Retinal pigment epithelial cell (primary cell): ENCODE data around the gene NAA60.
A peak's percentile ranks its signal among the peaks of the same experiment; 100 is the strongest.
"Not testable (repeated sequence)": the region's sequence is repeated elsewhere in the genome, so short reads cannot be mapped to it uniquely, and the experiment has no call there.

ENCODE experiments used
- DNase-seq: peaks from one replicate; pipeline ENCODE4 v3.0.0-alpha.2; 2010; ENCODE audit warnings: low read depth
- H3K4me3 ChIP-seq: 2 replicates; pipeline ENCODE4 v1.5.1; 2011; ENCODE audit warnings: mild to moderate bottlenecking, low read length, control low read depth, moderate library complexity
- CTCF ChIP-seq: conservative IDR thresholded peaks from 2 replicates; pipeline ENCODE4 v1.5.1; 2011; ENCODE audit warnings: low read depth, low read length, control low read depth, inconsistent platforms

The NAA60 gene

GRCh38 chr16:3498988-3499387, 55.5 kb downstream of the NAA60 start:
- H3K4me3 ChIP-seq = no peak overlapping the region
- TF ChIP-seq CTCF = no peak
- no peak for DNase-seq

- DNase-seq = not testable (repeated sequence)
- H3K4me3 ChIP-seq = peak overlapping the region; percentile 77
These were observed 57.9 kb downstream of the NAA60 start for GRCh38 chr16:3501412-3501761.

GRCh38 chr16:3501783-3502400, 58.4 kb downstream of the NAA60 start:
- H3K4me3 ChIP-seq = peak overlapping the region; percentile 77
- no peak for DNase-seq
- TF ChIP-seq CTCF = no peak

GRCh38 chr16:3503523-3503922, 60.0 kb downstream of the NAA60 start:
- no peak overlapping the region for H3K4me3 ChIP-seq
- no peak for DNase-seq
- no peak for TF ChIP-seq CTCF

GRCh38 chr16:3508736-3509135, 65.3 kb downstream of the NAA60 start:
- TF ChIP-seq CTCF = no peak
- DNase-seq = no peak
- no peak overlapping the region for H3K4me3 ChIP-seq

- H3K4me3 ChIP-seq = no peak overlapping the region
- no peak for DNase-seq
- TF ChIP-seq CTCF = no peak
These were observed 66.0 kb downstream of the NAA60 start for GRCh38 chr16:3509470-3509928.

- no peak for DNase-seq
- TF ChIP-seq CTCF = no peak
- H3K4me3 ChIP-seq = no peak overlapping the region
These were observed 66.9 kb downstream of the NAA60 start for GRCh38 chr16:3510416-3510815.
